ENCODE measurements around the gene MRPS18A.

GRCh38 chr6:43708860-43709653 lies 21.5 kb upstream of the MRPS18A start:
- no peak for TF ChIP-seq CTCF (IDR thresholded peaks at IDR 0.05)
- TF ChIP-seq POLR2A (IDR thresholded peaks at IDR 0.05): no peak

Measured in esophagus squamous epithelium (tissue), 4 donors.